Neural progenitor cell (in vitro differentiated cells): ENCODE measurements around the gene NLRP8. TPM values are rescaled to one million over a fixed set of nuclear protein-coding genes. Genes with fewer than 3 reads are reported as not detected.

Experiments used
- DNase-seq: peaks from one replicate; pipeline ENCODE4 v3.0.0-alpha.2; 2016; ENCODE audit warnings: low spot score
- H2AFZ ChIP-seq: fragments of 200-600 bp; sonication (generic); replicated peaks from 2 replicates; pipeline ENCODE4 v1.6.1; 2016; ENCODE audit warnings: antibody characterized with exemption
- H3F3A ChIP-seq: fragments of 200-600 bp; sonication (generic); 2 replicates; pipeline ENCODE4 v1.6.1; 2016; ENCODE audit warnings: antibody characterized with exemption, low read depth
- H3K27ac ChIP-seq: fragments of 200-600 bp; sonication (generic); 2 replicates; pipeline ENCODE4 v1.5.1; 2016; ENCODE audit warnings: mild to moderate bottlenecking
- H3K27me3 ChIP-seq: fragments of 200-600 bp; sonication (generic); 2 replicates; pipeline ENCODE4 v1.6.1; 2016; ENCODE audit warnings: mild to moderate bottlenecking, moderate library complexity
- H3K36me3 ChIP-seq: fragments of 200-600 bp; sonication (generic); 2 replicates; pipeline ENCODE4 v1.5.1; 2016
- H3K4me1 ChIP-seq: fragments of 200-600 bp; sonication (generic); 2 replicates; pipeline ENCODE4 v1.6.1; 2016; ENCODE audit warnings: mixed run types
- H3K4me2 ChIP-seq: fragments of 200-600 bp; sonication (generic); 2 replicates; pipeline ENCODE4 v1.6.1; 2016
- H3K4me3 ChIP-seq: fragments of 200-600 bp; sonication (generic); 2 replicates; pipeline ENCODE4 v1.5.1; 2016
- H3K79me2 ChIP-seq: fragments of 200-600 bp; sonication (generic); 2 replicates; pipeline ENCODE4 v1.6.1; 2016; ENCODE audit warnings: low read depth
- H3K9ac ChIP-seq: fragments of 200-600 bp; sonication (generic); 2 replicates; pipeline ENCODE4 v1.6.1; 2016
- H3K9me3 ChIP-seq: fragments of 200-600 bp; sonication (generic); 2 replicates; pipeline ENCODE4 v1.5.1; 2016; ENCODE audit warnings: low read depth
- H4K20me1 ChIP-seq: fragments of 200-600 bp; sonication (generic); 2 replicates; pipeline ENCODE4 v1.6.1; 2016; ENCODE audit warnings: low read depth
- H3K27ac Mint-ChIP-seq: 3 replicates; pipeline ENCODE4 v1.8.0; 2021; ENCODE audit warnings: mixed read lengths
- H3K27me3 Mint-ChIP-seq: 2 replicates; pipeline ENCODE4 v1.8.0; 2022; ENCODE audit warnings: low read depth, mild to moderate bottlenecking, inconsistent platforms, moderate library complexity, mixed read lengths; ENCODE audit not compliant: insufficient read depth
- H3K36me3 Mint-ChIP-seq: 3 replicates; pipeline ENCODE4 v1.8.0; 2021; ENCODE audit warnings: mixed read lengths
- H3K4me1 Mint-ChIP-seq: 3 replicates; pipeline ENCODE4 v1.8.0; 2021; ENCODE audit warnings: mixed read lengths
- H3K4me3 Mint-ChIP-seq: 3 replicates; pipeline ENCODE4 v1.8.0; 2021; ENCODE audit warnings: mild to moderate bottlenecking, moderate library complexity, mixed read lengths
- H3K9me3 Mint-ChIP-seq: 3 replicates; pipeline ENCODE4 v1.8.0; 2020; ENCODE audit warnings: mixed read lengths
- EZH2 ChIP-seq: fragments of 200-600 bp; sonication (generic); IDR thresholded peaks from 2 replicates; pipeline ENCODE4 v1.6.1; 2017; ENCODE audit warnings: antibody characterized with exemption, mild to moderate bottlenecking, moderate library complexity
- EZH2phosphoT487 ChIP-seq: fragments of 200-600 bp; sonication (generic); IDR thresholded peaks from 2 replicates; pipeline ENCODE4 v1.6.1; 2017; ENCODE audit warnings: antibody characterized with exemption
- total RNA-seq: library from RNA; depleted of rRNA; stranded (reverse); fragments of >200 nt; gene quantifications from 2 replicates; pipeline ENCODE4 v1.2.3, GENCODE V29; 2015; ENCODE audit warnings: low replicate concordance
- TF ChIP-seq, protein P1 (sequence below): fragments of 200-600 bp; sonication (generic); IDR thresholded peaks from 2 replicates; pipeline ENCODE4 v1.5.1; 2017; ENCODE audit warnings: antibody characterized with exemption, mild to moderate bottlenecking

NLRP8 gene
- total RNA-seq, 1 donor from 2014 or later, result not detected

DNA sequence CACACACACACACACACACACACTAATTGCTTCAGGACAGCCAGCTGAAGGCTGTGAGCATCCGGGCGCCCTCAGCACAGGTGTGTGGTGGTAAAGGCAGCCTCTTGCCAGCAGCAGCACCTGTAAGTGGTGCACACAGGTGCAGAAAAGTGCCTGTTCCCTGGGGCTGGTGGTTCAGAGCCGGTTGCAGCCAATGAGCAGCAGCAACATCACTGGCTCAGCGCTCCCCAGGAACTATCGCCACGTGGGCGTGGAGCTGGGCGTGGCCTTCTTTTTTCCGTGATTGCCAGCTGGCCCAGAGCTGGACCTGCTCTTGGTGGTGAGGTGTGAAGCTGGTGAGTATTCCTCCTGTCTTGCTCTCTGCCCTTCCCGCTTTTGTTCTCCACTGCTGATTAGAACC lies 38.9 kb downstream of the NLRP8 start, which contains the start of gene NLRP5:
TSS of gene NLRP5 (plus strand) at position 289 of the 400 bp plus-strand sequence.
- H3K4me1 Mint-ChIP-seq, result no peaks in the 10 kb centered on the region
- H3K27me3 ChIP-seq, result no peaks in the 10 kb centered on the region
- no peaks in the 10 kb centered on the region for H4K20me1 ChIP-seq
- H3K4me3 Mint-ChIP-seq, result no peak within 1 kb of the TSS
- no peaks in the 10 kb centered on the region for H3K36me3 ChIP-seq
- H3K79me2 ChIP-seq, result no peaks in the 10 kb centered on the region
- no peak within 1 kb of the TSS for H3K27ac ChIP-seq
- peaks cover 9% of the 10 kb centered on the region for H3K9me3 ChIP-seq
- no peak for DNase-seq
- no peaks in the 10 kb centered on the region for H3K4me1 ChIP-seq
- no peak within 1 kb of the TSS for H3K4me3 ChIP-seq
- H3K9me3 Mint-ChIP-seq, result peaks cover 38% of the 10 kb centered on the region
- no peaks in the 10 kb centered on the region for H3F3A ChIP-seq
- H3K27me3 Mint-ChIP-seq, result no peaks in the 10 kb centered on the region
- H3K4me2 ChIP-seq, result no peak within 1 kb of the TSS
- TF ChIP-seq, protein P1, sequence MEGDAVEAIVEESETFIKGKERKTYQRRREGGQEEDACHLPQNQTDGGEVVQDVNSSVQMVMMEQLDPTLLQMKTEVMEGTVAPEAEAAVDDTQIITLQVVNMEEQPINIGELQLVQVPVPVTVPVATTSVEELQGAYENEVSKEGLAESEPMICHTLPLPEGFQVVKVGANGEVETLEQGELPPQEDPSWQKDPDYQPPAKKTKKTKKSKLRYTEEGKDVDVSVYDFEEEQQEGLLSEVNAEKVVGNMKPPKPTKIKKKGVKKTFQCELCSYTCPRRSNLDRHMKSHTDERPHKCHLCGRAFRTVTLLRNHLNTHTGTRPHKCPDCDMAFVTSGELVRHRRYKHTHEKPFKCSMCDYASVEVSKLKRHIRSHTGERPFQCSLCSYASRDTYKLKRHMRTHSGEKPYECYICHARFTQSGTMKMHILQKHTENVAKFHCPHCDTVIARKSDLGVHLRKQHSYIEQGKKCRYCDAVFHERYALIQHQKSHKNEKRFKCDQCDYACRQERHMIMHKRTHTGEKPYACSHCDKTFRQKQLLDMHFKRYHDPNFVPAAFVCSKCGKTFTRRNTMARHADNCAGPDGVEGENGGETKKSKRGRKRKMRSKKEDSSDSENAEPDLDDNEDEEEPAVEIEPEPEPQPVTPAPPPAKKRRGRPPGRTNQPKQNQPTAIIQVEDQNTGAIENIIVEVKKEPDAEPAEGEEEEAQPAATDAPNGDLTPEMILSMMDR, result no peak
- TF ChIP-seq EZH2phosphoT487 (no peak), EZH2 (no peak)
- H2AFZ ChIP-seq, result no peak within 1 kb of the TSS
- no peak within 1 kb of the TSS for H3K27ac Mint-ChIP-seq
- H3K36me3 Mint-ChIP-seq, result no peaks in the 10 kb centered on the region
- no peak within 1 kb of the TSS for H3K9ac ChIP-seq

DNA sequence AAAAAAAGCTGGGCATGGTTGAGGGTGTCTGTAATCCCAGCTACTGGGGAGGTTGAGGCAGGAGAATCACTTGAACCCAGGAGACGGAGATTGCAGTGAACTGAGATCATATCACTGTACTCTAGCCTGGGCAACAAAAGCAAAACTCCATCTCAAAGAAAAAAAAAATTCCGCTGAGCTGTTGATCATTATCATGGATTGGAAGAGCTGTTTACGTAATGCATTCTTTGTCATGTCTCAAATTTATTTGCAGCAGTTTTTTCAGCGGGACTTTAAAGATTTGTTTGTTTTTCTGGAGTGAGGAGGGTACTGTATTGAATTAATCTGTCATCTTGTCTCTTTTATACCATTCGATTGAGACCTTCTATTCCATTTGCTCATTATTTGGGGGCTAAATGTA lies 43.2 kb downstream of the NLRP8 start:
- Histone ChIP-seq H3K4me3 (no peak overlapping the region), H3K4me1 (no peaks in the 10 kb centered on the region), H3K4me2 (no peak overlapping the region), H3K27me3 (no peaks in the 10 kb centered on the region), H3K36me3 (no peaks in the 10 kb centered on the region), H3F3A (no peaks in the 10 kb centered on the region), H4K20me1 (no peaks in the 10 kb centered on the region), H2AFZ (no peak overlapping the region), H3K79me2 (no peaks in the 10 kb centered on the region), H3K27ac (no peak overlapping the region), H3K9ac (no peak overlapping the region), H3K9me3 (peaks cover 6% of the 10 kb centered on the region)
- no peaks in the 10 kb centered on the region for H3K27me3 Mint-ChIP-seq
- H3K4me3 Mint-ChIP-seq, result no peak overlapping the region
- no peak overlapping the region for H3K27ac Mint-ChIP-seq
- DNase-seq, result no peak
- no peaks in the 10 kb centered on the region for H3K4me1 Mint-ChIP-seq
- TF ChIP-seq, protein P1, result no peak
- TF ChIP-seq EZH2phosphoT487, result no peak
- TF ChIP-seq EZH2, result no peak
- peaks cover 49% of the 10 kb centered on the region for H3K9me3 Mint-ChIP-seq
- no peaks in the 10 kb centered on the region for H3K36me3 Mint-ChIP-seq

DNA sequence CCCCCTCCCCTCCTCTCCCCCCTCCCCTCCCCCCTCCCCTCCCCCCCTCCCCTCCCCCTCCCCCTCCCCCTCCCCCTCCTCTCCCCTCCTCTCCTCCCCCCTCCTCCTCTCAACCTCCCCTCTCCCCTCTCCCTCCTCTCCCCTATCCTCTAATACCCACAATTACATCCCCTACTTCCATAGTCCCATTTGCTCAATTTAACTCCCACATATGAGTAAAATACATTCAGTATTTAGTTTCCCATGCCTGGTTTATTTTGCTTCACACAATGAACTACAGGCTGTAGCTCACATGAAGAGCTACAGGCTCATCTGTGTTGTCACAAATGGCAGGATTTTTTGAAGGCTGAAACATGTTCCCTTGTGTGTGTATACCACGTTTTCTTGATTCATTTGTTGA lies 45.9 kb downstream of the NLRP8 start:
- H3K27me3 ChIP-seq, result no peaks in the 10 kb centered on the region
- Mint-ChIP-seq H3K27ac (no peak overlapping the region), H3K9me3 (peaks cover 41% of the 10 kb centered on the region), H3K4me1 (no peaks in the 10 kb centered on the region), H3K4me3 (no peak overlapping the region), H3K27me3 (no peaks in the 10 kb centered on the region), H3K36me3 (no peaks in the 10 kb centered on the region)
- no peaks in the 10 kb centered on the region for H3F3A ChIP-seq
- H3K4me2 ChIP-seq, result no peak overlapping the region
- no peak for DNase-seq
- H3K79me2 ChIP-seq, result no peaks in the 10 kb centered on the region
- no peaks in the 10 kb centered on the region for H3K4me1 ChIP-seq
- no peak overlapping the region for H3K27ac ChIP-seq
- H4K20me1 ChIP-seq, result no peaks in the 10 kb centered on the region
- H3K4me3 ChIP-seq, result no peak overlapping the region
- H3K36me3 ChIP-seq, result no peaks in the 10 kb centered on the region
- H2AFZ ChIP-seq, result no peak overlapping the region
- peaks cover 5% of the 10 kb centered on the region for H3K9me3 ChIP-seq
- H3K9ac ChIP-seq, result no peak overlapping the region
- TF ChIP-seq, protein P1, result no peak
- TF ChIP-seq EZH2phosphoT487 (no peak), EZH2 (no peak)

DNA sequence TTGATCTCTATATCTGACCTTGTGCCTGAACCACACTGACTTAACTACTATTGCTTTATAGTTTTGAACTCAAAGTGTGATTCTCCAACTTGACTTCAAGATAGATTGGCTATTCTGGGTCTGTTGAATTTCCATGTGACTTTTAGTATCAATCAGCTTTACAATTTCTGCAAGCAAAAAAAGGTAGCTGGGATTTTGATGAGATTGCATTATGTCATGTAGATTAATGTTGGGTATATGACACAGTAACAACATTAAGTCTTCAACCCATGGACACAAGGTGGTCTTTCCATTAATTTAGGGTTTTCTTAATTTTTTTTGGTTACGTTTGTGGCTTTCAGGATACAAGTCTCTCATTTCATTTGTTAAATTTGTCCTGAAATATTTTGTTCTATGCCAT lies 67.1 kb downstream of the NLRP8 start:
- Mint-ChIP-seq H3K27me3 (peaks cover 4% of the 10 kb centered on the region), H3K9me3 (peaks cover 29% of the 10 kb centered on the region), H3K4me3 (no peak overlapping the region), H3K27ac (no peak overlapping the region), H3K36me3 (no peaks in the 10 kb centered on the region), H3K4me1 (no peaks in the 10 kb centered on the region)
- Histone ChIP-seq H3K4me2 (no peak overlapping the region), H3K4me1 (no peaks in the 10 kb centered on the region), H3F3A (no peaks in the 10 kb centered on the region), H4K20me1 (no peaks in the 10 kb centered on the region), H3K36me3 (no peaks in the 10 kb centered on the region), H3K79me2 (no peaks in the 10 kb centered on the region), H3K4me3 (no peak overlapping the region), H3K27me3 (no peaks in the 10 kb centered on the region), H3K9me3 (peaks cover 13% of the 10 kb centered on the region), H3K27ac (no peak overlapping the region), H3K9ac (no peak overlapping the region), H2AFZ (no peak overlapping the region)
- no peak for TF ChIP-seq EZH2phosphoT487
- TF ChIP-seq, protein P1, result no peak
- TF ChIP-seq EZH2, result no peak
- no peak for DNase-seq
